ENCODE measurements around the gene FKBP7.

The FKBP7 gene

GRCh38 chr2:178449700-178450523 lies 28.5 kb downstream of the FKBP7 start:
- TF ChIP-seq, protein P1, sequence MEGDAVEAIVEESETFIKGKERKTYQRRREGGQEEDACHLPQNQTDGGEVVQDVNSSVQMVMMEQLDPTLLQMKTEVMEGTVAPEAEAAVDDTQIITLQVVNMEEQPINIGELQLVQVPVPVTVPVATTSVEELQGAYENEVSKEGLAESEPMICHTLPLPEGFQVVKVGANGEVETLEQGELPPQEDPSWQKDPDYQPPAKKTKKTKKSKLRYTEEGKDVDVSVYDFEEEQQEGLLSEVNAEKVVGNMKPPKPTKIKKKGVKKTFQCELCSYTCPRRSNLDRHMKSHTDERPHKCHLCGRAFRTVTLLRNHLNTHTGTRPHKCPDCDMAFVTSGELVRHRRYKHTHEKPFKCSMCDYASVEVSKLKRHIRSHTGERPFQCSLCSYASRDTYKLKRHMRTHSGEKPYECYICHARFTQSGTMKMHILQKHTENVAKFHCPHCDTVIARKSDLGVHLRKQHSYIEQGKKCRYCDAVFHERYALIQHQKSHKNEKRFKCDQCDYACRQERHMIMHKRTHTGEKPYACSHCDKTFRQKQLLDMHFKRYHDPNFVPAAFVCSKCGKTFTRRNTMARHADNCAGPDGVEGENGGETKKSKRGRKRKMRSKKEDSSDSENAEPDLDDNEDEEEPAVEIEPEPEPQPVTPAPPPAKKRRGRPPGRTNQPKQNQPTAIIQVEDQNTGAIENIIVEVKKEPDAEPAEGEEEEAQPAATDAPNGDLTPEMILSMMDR (IDR thresholded peaks at IDR 0.05; ENCODE audit: borderline replicate concordance, insufficient read depth, low read depth, low read length): no peak
- H3K4me3 ChIP-seq (ENCODE audit: low read depth, low read length): peak overlapping the region; percentile 93

DNA sequence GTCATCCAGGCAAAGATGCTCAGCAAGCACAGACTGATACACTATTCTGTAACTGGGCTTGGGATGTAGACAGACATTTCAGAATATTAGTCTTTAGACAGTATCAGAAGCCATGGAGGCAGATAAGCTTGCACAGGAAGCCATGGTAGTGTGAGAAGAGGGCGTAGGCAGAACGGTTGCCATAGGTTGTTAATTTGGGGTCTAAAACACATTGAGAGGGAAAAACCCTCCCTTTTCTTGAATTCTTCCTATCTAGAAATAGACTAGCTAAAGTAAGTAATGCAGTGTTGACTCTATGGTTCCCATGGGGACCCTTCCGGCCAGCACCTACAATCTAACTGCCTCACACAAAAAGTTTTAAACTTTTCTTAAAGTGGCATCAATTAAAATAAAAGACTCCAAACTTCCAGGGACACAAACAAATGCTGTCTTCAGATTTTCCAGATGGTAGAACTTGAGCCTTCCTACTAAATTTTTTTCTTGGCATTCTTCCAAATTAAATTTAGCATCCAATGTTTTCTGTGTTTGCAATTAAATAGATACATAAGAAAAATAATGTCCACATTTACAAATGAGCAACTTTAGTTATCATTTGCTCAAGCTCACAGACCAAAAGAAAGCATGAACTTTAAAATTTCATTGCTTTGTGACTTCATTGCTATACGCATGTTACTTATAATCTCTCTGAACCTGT lies 29.3 kb downstream of the FKBP7 start:
- TF ChIP-seq, protein P1 (IDR thresholded peaks at IDR 0.05; ENCODE audit: borderline replicate concordance, insufficient read depth, low read depth, low read length): no peak
- H3K4me3 ChIP-seq (ENCODE audit: low read depth, low read length): peak overlapping the region; percentile 93

DNA sequence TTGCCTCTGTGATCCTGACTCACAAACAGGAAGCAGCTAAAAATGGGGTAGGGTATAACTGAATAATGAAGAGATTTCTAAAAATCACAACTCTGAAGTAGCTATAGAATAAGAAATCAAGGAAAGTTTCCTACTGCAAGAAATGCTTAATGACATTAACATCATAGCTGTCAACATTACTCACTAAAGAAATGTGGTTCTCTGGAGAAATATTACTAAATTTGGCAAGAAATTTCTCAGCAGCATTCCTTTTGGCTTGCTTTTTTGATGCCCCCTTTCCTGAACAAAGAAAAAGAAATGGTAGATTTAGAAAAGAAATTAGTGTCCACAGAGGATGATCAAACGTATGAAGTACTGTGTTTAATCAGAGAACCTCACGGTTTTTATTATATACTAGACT lies 37.0 kb downstream of the FKBP7 start:
- H3K4me3 ChIP-seq (ENCODE audit: low read depth, low read length): no peak overlapping the region
- TF ChIP-seq, protein P1 (IDR thresholded peaks at IDR 0.05; ENCODE audit: borderline replicate concordance, insufficient read depth, low read depth, low read length): no peak

- H3K4me3 ChIP-seq (ENCODE audit: low read depth, low read length): no peak overlapping the region
- TF ChIP-seq, protein P1 (IDR thresholded peaks at IDR 0.05; ENCODE audit: borderline replicate concordance, insufficient read depth, low read depth, low read length): no peak
Observed at GRCh38 chr2:178436662-178437061, 41.7 kb downstream of the FKBP7 start.

DNA sequence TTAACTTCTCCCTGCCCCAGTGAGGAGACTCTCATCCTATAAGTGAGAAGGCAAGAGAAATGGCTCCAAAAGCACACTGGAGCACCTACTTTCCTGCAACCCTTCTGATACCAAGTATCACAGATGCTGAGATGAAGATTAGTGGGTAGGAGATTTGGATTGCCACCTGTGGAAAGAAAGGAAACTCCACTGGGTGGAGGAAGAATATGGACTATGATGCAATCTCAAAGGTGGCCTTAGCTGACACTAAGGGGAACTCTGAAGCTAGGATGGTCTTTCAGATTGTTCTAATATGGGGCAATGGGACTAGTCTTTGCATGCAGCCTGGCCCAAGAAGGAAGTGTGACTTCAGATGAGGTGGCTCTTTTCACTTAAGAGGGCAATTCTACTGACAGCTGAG lies 49.1 kb downstream of the FKBP7 start:
- TF ChIP-seq, protein P1 (IDR thresholded peaks at IDR 0.05; ENCODE audit: borderline replicate concordance, insufficient read depth, low read depth, low read length): no peak
- H3K4me3 ChIP-seq (ENCODE audit: low read depth, low read length): no peak overlapping the region

DNA sequence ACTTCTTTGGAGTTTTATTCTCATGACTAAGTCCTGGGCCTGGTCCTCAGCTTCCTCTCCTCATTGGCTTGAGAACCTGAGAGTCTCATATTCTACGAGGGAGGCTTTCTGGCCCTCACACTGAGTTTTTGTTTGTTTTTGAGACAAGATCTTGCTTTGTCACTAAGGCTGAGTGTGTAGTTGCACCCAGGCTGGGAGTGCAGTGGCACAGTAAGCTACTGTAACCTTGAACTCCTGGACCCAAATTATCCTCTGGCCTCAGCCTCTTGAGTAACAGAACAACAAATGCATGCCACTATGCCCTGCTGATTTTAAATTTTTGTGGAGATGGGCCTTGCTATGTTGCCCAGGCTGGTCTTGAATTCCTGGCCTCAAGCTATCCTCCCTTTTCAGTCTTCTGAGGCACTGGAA lies 50.0 kb downstream of the FKBP7 start:
- H3K4me3 ChIP-seq (ENCODE audit: low read depth, low read length): no peak overlapping the region
- TF ChIP-seq, protein P1 (IDR thresholded peaks at IDR 0.05; ENCODE audit: borderline replicate concordance, insufficient read depth, low read depth, low read length): no peak
